GM23248 (cell line): ENCODE data around the gene CDH13. TPM values are rescaled to one million over a fixed set of nuclear protein-coding genes. Genes with fewer than 3 reads are reported as not detected.

Source experiments
- DNase-seq: peaks from one replicate; pipeline ENCODE4 v3.0.0-alpha.2; 2015
- H2AFZ ChIP-seq: fragments of 200-600 bp; sonication (generic); 2 replicates; pipeline ENCODE4 v1.6.1; 2016; ENCODE audit warnings: antibody characterized with exemption
- H3F3A ChIP-seq: fragments of 200-600 bp; sonication (generic); 2 replicates; pipeline ENCODE4 v1.6.1; 2016; ENCODE audit warnings: mild to moderate bottlenecking, antibody characterized with exemption, mixed run types; ENCODE audit not compliant: insufficient read depth
- H3K27ac ChIP-seq: fragments of 200-600 bp; sonication (generic); 2 replicates; pipeline ENCODE4 v1.5.1; 2016; ENCODE audit warnings: mild to moderate bottlenecking
- H3K27me3 ChIP-seq: fragments of 200-600 bp; sonication (generic); replicated peaks from 2 replicates; pipeline ENCODE4 v1.6.1; 2016; ENCODE audit warnings: mild to moderate bottlenecking; ENCODE audit not compliant: insufficient read depth
- H3K36me3 ChIP-seq: fragments of 200-600 bp; sonication (generic); 2 replicates; pipeline ENCODE4 v1.6.1; 2016; ENCODE audit warnings: low read depth, mild to moderate bottlenecking
- H3K4me1 ChIP-seq: fragments of 200-600 bp; sonication (generic); 2 replicates; pipeline ENCODE4 v1.6.1; 2016; ENCODE audit warnings: mild to moderate bottlenecking; ENCODE audit not compliant: insufficient read depth
- H3K4me2 ChIP-seq: fragments of 200-600 bp; sonication (generic); one replicate; pipeline ENCODE4 v1.6.1; 2016; ENCODE audit warnings: mild to moderate bottlenecking; ENCODE audit not compliant: unreplicated experiment
- H3K4me3 ChIP-seq: fragments of 200-600 bp; sonication (generic); 2 replicates; pipeline ENCODE4 v1.5.1; 2016; ENCODE audit warnings: mild to moderate bottlenecking
- H3K79me2 ChIP-seq: fragments of 200-600 bp; sonication (generic); 2 replicates; pipeline ENCODE4 v1.6.1; 2016; ENCODE audit warnings: mild to moderate bottlenecking; ENCODE audit not compliant: insufficient read depth
- H3K9ac ChIP-seq: fragments of 200-600 bp; sonication (generic); 2 replicates; pipeline ENCODE4 v1.6.1; 2016; ENCODE audit warnings: mild to moderate bottlenecking
- H3K9me2 ChIP-seq: fragments of 200-600 bp; sonication (generic); 2 replicates; pipeline ENCODE4 v1.6.1; 2016; ENCODE audit warnings: mixed run types, mild to moderate bottlenecking, moderate library complexity; ENCODE audit not compliant: insufficient read depth
- H3K9me3 ChIP-seq: fragments of 200-600 bp; sonication (generic); one replicate; pipeline ENCODE4 v1.6.1; 2017; ENCODE audit warnings: low read depth
- H4K20me1 ChIP-seq: fragments of 200-600 bp; sonication (generic); 2 replicates; pipeline ENCODE4 v1.6.0; 2016; ENCODE audit not compliant: insufficient read depth
- EZH2 ChIP-seq: fragments of 200-600 bp; sonication (generic); IDR thresholded peaks from 2 replicates; pipeline ENCODE4 v1.6.1; 2018; ENCODE audit warnings: antibody characterized with exemption, mild to moderate bottlenecking; ENCODE audit not compliant: insufficient read depth, poor library complexity, severe bottlenecking
- EZH2phosphoT487 ChIP-seq: fragments of 200-600 bp; sonication (generic); IDR thresholded peaks from 2 replicates; pipeline ENCODE4 v1.6.1; 2018; ENCODE audit warnings: antibody characterized with exemption, moderate library complexity, mild to moderate bottlenecking, low read depth; ENCODE audit not compliant: insufficient read depth
- WGBS, 2 experiments: methylation state at CpG; one replicate each; pipeline ENCODE4 v1.1.6; 2015 to 2017; ENCODE audit warnings: low lambda C conversion rate in 2 of 2, low coverage in 1 of 2; ENCODE audit errors: missing lambda C conversion rate in 2 of 2; 5-methylcytosine and 5-hydroxymethylcytosine counted together
- in situ Hi-C: fragments of 300-500 bp; cut with MboI; formaldehyde crosslinking; loops from 2 replicates; pipeline ENCODE4 v1.15.0; 2020
- polyA plus RNA-seq: library from polyadenylated mRNA; unstranded; fragments of >200 nt; fragmentation: Nextera tagmentation; extraction: Ambion mirVana; gene quantifications from 2 replicates; pipeline ENCODE4 v1.2.1, GENCODE V29; 2016
- total RNA-seq: library from RNA; depleted of rRNA; stranded (reverse); fragments of >200 nt; shearing (Covaris generic); gene quantifications from 2 replicates; pipeline ENCODE4 v1.2.3, GENCODE V29; 2014

The CDH13 gene
- total and polyA plus RNA-seq, 2 experiments from 2014 or later = 51.0 to 52.8 TPM

GRCh38 chr16:83200005-83200779 is 573.4 kb downstream of the CDH13 start:
- peaks cover 9% of the 10 kb centered on the region for H3K4me1 ChIP-seq
- no peaks in the 10 kb centered on the region for H3K79me2 ChIP-seq
- peak; percentile 68 for DNase-seq
- no peak overlapping the region for H3K9ac ChIP-seq
- in situ Hi-C loops = no loop called here
- H3K36me3 ChIP-seq = no peaks in the 10 kb centered on the region
- H3K4me3 ChIP-seq = no peak overlapping the region
- H3K4me2 ChIP-seq = peak overlapping the region; percentile 48
- no peaks in the 10 kb centered on the region for H3K9me3 ChIP-seq
- peaks cover 11% of the 10 kb centered on the region; the same call in 1 of the 2 replicates for H3F3A ChIP-seq
- no peaks in the 10 kb centered on the region for H3K27me3 ChIP-seq
- H2AFZ ChIP-seq = no peak overlapping the region
- H3K9me2 ChIP-seq = no peaks in the 10 kb centered on the region
- no peak overlapping the region for H3K27ac ChIP-seq
- TF ChIP-seq EZH2phosphoT487 = no peak
- no peak for TF ChIP-seq EZH2
- no peaks in the 10 kb centered on the region for H4K20me1 ChIP-seq
- WGBS, 2 experiments = 36 to 44% methylated on average over 13 of the region's 13 CpGs

GRCh38 chr16:83201748-83202147 is 575.0 kb downstream of the CDH13 start:
- Histone ChIP-seq H3K4me2 (no peak overlapping the region), H3K27me3 (no peaks in the 10 kb centered on the region), H3K9me2 (no peaks in the 10 kb centered on the region), H2AFZ (no peak overlapping the region), H4K20me1 (no peaks in the 10 kb centered on the region), H3K79me2 (no peaks in the 10 kb centered on the region), H3K27ac (no peak overlapping the region), H3K36me3 (no peaks in the 10 kb centered on the region), H3K4me1 (peaks cover 15% of the 10 kb centered on the region), H3K9me3 (no peaks in the 10 kb centered on the region), H3K4me3 (no peak overlapping the region), H3F3A (peaks cover 11% of the 10 kb centered on the region; the same call in 1 of the 2 replicates), H3K9ac (no peak overlapping the region)
- DNase-seq = no peak
- in situ Hi-C loops = no loop called here
- 90 to 94% methylated on average over 9 of the region's 9 CpGs for WGBS, 2 experiments
- no peak for TF ChIP-seq EZH2phosphoT487
- TF ChIP-seq EZH2 = no peak

- no peaks in the 10 kb centered on the region for H4K20me1 ChIP-seq
- in situ Hi-C loops = no loop called here
- H3K36me3 ChIP-seq = no peaks in the 10 kb centered on the region
- peaks cover 6% of the 10 kb centered on the region; the same call in 1 of the 2 replicates for H3K4me1 ChIP-seq
- H3F3A ChIP-seq = no peaks in the 10 kb centered on the region
- H3K9me3 ChIP-seq = no peaks in the 10 kb centered on the region
- TF ChIP-seq EZH2phosphoT487 (no peak), EZH2 (no peak)
- H3K9me2 ChIP-seq = no peaks in the 10 kb centered on the region
- no peak overlapping the region for H3K9ac ChIP-seq
- no peak overlapping the region for H3K4me2 ChIP-seq
- peak; percentile 10 for DNase-seq
- H2AFZ ChIP-seq = no peak overlapping the region
- no peaks in the 10 kb centered on the region for H3K79me2 ChIP-seq
- H3K4me3 ChIP-seq = no peak overlapping the region
- no peaks in the 10 kb centered on the region for H3K27me3 ChIP-seq
- no peak overlapping the region for H3K27ac ChIP-seq
- 67 to 78% methylated on average over 6 of the region's 6 CpGs for WGBS, 2 experiments
Measured at GRCh38 chr16:83205896-83206295, 579.1 kb downstream of the CDH13 start.

GRCh38 chr16:83206426-83206825 is 579.7 kb downstream of the CDH13 start:
- TF ChIP-seq EZH2phosphoT487 = no peak
- in situ Hi-C loops = no loop called here
- WGBS, 2 experiments = 54 to 58% methylated on average over 5 of the region's 5 CpGs
- no peaks in the 10 kb centered on the region for H3K79me2 ChIP-seq
- H3K9ac ChIP-seq = no peak overlapping the region
- H3K27ac ChIP-seq = no peak overlapping the region
- no peaks in the 10 kb centered on the region for H3F3A ChIP-seq
- H2AFZ ChIP-seq = no peak overlapping the region
- no peaks in the 10 kb centered on the region for H3K36me3 ChIP-seq
- H3K4me2 ChIP-seq = no peak overlapping the region
- peak; percentile 34 for DNase-seq
- H3K4me3 ChIP-seq = no peak overlapping the region
- H3K27me3 ChIP-seq = no peaks in the 10 kb centered on the region
- H3K9me3 ChIP-seq = no peaks in the 10 kb centered on the region
- H4K20me1 ChIP-seq = no peaks in the 10 kb centered on the region
- no peaks in the 10 kb centered on the region for H3K9me2 ChIP-seq
- H3K4me1 ChIP-seq = peaks cover 6% of the 10 kb centered on the region; the same call in 1 of the 2 replicates
